Ishikawa (cell line): ENCODE results near the gene CNTNAP2.
A peak's percentile ranks its signal among the peaks of the same experiment; 100 is the strongest.

Experiments
- CEBPB ChIP-seq: IDR thresholded peaks from 2 replicates; pipeline ENCODE4 v1.6.1; 2012
- CREB1 ChIP-seq: IDR thresholded peaks from 2 replicates; pipeline ENCODE4 v1.6.1; 2012; ENCODE audit warnings: low read depth
- EGR1 ChIP-seq: IDR thresholded peaks from 2 replicates; pipeline ENCODE4 v1.6.1; 2012
- EP300 ChIP-seq: IDR thresholded peaks from 2 replicates; pipeline ENCODE4 v1.6.1; 2012; ENCODE audit warnings: borderline replicate concordance
- FOXM1 ChIP-seq: IDR thresholded peaks from 2 replicates; pipeline ENCODE4 v1.6.1; 2012; ENCODE audit warnings: low read depth, borderline replicate concordance
- NFIC ChIP-seq: IDR thresholded peaks from 2 replicates; pipeline ENCODE4 v1.6.1; 2012
- RAD21 ChIP-seq: IDR thresholded peaks from 2 replicates; pipeline ENCODE4 v1.6.1; 2012; ENCODE audit warnings: low read depth
- TCF12 ChIP-seq: IDR thresholded peaks from 2 replicates; pipeline ENCODE4 v1.6.1; 2012; ENCODE audit warnings: low read depth
- TEAD4 ChIP-seq: IDR thresholded peaks from 2 replicates; pipeline ENCODE4 v1.6.1; 2012
- USF1 ChIP-seq: IDR thresholded peaks from 2 replicates; pipeline ENCODE4 v1.6.1; 2012
- YY1 ChIP-seq: IDR thresholded peaks from 2 replicates; pipeline ENCODE4 v1.6.1; 2012; ENCODE audit warnings: low read depth
- ZBTB7A ChIP-seq: IDR thresholded peaks from 2 replicates; pipeline ENCODE4 v1.6.1; 2012; ENCODE audit warnings: low read depth
- TF ChIP-seq, protein P1 (sequence below): IDR thresholded peaks from 2 replicates; pipeline ENCODE4 v1.6.1; 2012
- TF ChIP-seq, protein P2 (sequence below): IDR thresholded peaks from 2 replicates; pipeline ENCODE4 v1.6.1; 2012; ENCODE audit warnings: low read depth, mild to moderate bottlenecking

- TF ChIP-seq ZBTB7A (no peak), YY1 (no peak), TEAD4 (no peak), USF1 (no peak), CEBPB (no peak), EP300 (peak; percentile 61; the same call in 1 of the 2 replicates), CREB1 (no peak), EGR1 (no peak), TCF12 (peak; percentile 71), RAD21 (no peak; the same call in 1 of the 2 replicates), FOXM1 (peak; percentile 35; the same call in 1 of the 2 replicates), NFIC (no peak)
- TF ChIP-seq, protein P1, sequence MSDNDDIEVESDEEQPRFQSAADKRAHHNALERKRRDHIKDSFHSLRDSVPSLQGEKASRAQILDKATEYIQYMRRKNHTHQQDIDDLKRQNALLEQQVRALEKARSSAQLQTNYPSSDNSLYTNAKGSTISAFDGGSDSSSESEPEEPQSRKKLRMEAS: peak; percentile 32; the same call in 1 of the 2 replicates
- TF ChIP-seq, protein P2, sequence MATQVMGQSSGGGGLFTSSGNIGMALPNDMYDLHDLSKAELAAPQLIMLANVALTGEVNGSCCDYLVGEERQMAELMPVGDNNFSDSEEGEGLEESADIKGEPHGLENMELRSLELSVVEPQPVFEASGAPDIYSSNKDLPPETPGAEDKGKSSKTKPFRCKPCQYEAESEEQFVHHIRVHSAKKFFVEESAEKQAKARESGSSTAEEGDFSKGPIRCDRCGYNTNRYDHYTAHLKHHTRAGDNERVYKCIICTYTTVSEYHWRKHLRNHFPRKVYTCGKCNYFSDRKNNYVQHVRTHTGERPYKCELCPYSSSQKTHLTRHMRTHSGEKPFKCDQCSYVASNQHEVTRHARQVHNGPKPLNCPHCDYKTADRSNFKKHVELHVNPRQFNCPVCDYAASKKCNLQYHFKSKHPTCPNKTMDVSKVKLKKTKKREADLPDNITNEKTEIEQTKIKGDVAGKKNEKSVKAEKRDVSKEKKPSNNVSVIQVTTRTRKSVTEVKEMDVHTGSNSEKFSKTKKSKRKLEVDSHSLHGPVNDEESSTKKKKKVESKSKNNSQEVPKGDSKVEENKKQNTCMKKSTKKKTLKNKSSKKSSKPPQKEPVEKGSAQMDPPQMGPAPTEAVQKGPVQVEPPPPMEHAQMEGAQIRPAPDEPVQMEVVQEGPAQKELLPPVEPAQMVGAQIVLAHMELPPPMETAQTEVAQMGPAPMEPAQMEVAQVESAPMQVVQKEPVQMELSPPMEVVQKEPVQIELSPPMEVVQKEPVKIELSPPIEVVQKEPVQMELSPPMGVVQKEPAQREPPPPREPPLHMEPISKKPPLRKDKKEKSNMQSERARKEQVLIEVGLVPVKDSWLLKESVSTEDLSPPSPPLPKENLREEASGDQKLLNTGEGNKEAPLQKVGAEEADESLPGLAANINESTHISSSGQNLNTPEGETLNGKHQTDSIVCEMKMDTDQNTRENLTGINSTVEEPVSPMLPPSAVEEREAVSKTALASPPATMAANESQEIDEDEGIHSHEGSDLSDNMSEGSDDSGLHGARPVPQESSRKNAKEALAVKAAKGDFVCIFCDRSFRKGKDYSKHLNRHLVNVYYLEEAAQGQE: no peak
Observed at GRCh38 chr7:148334959-148335577, 2218.5 kb downstream of the CNTNAP2 start.
